Lung (tissue), 12 donors: ENCODE measurements around the gene CASP9. TPM values are rescaled to one million over a fixed set of nuclear protein-coding genes. Genes with fewer than 3 reads are reported as not detected.
"Not testable (repeated sequence)": the region's sequence is repeated elsewhere in the genome, so short reads cannot be mapped to it uniquely, and the experiment has no call there.

ENCODE experiments used
- ATAC-seq: fragments of 200-7000 bp; cut with Tn5 transposase; one replicate; pipeline ENCODE4 v1.9.1; 2020; ENCODE audit warnings: moderate number of reproducible peaks; ENCODE audit not compliant: insufficient read depth, low FRiP score
- DNase-seq, 3 donors: peaks; one replicate each; pipeline ENCODE4 v3.0.0-alpha.2; 2013 to 2017
- H3K27ac ChIP-seq, 2 donors: one replicate each; pipeline ENCODE4 v1.5.1; 2013; ENCODE audit warnings: mild to moderate bottlenecking in 2 of 2, moderate library complexity in 2 of 2, control low read depth in 1 of 2, inconsistent platforms in 1 of 2, low read depth in 1 of 2, low read length in 1 of 2
- H3K27me3 ChIP-seq, 3 donors: one replicate each; pipeline ENCODE4 v1.5.1; 2013; ENCODE audit warnings: low read length in 2 of 3; ENCODE audit not compliant: control insufficient read depth in 3 of 3, insufficient read depth in 3 of 3
- H3K36me3 ChIP-seq, 4 donors: one replicate each; pipeline ENCODE4 v1.5.1; 2013; ENCODE audit warnings: low read length in 4 of 4, mild to moderate bottlenecking in 1 of 4, moderate library complexity in 1 of 4; ENCODE audit not compliant: control insufficient read depth in 4 of 4, insufficient read depth in 4 of 4
- H3K4me1 ChIP-seq, 5 donors: one replicate each; pipeline ENCODE4 v1.5.1; 2013; ENCODE audit warnings: low read length in 5 of 5, mild to moderate bottlenecking in 2 of 5, moderate library complexity in 1 of 5; ENCODE audit not compliant: control insufficient read depth in 5 of 5, insufficient read depth in 5 of 5
- H3K4me3 ChIP-seq: one replicate; pipeline ENCODE4 v1.5.1; 2013; ENCODE audit warnings: mild to moderate bottlenecking, control low read depth, moderate library complexity
- H3K9ac ChIP-seq, 2 donors: one replicate each; pipeline ENCODE4 v1.5.1; 2013; ENCODE audit warnings: low read length in 2 of 2, control low read depth in 1 of 2; ENCODE audit not compliant: insufficient read depth in 1 of 2
- H3K9me3 ChIP-seq, 4 donors: one replicate each; pipeline ENCODE4 v1.5.1; 2013; ENCODE audit warnings: low read length in 3 of 4, mild to moderate bottlenecking in 1 of 4, moderate library complexity in 1 of 4; ENCODE audit not compliant: control insufficient read depth in 4 of 4, insufficient read depth in 3 of 4
- WGBS, 2 donors: extraction: QIAGEN DNeasy Blood & Tissue Kit; methylation state at CpG; one replicate each; pipeline ENCODE4 v1.1.7; 2013; 5-methylcytosine and 5-hydroxymethylcytosine counted together
- polyA plus RNA-seq, 2 donors: library from polyadenylated mRNA; stranded (reverse); fragments of 200-250 nt; gene quantifications; one replicate each; pipeline ENCODE4 v1.2.1, GENCODE V29; 2013
- total RNA-seq, 2 donors: library from RNA; depleted of rRNA in 1 of 2; stranded (reverse); fragments of >200 nt in 1 of 2; gene quantifications; one replicate each; pipeline ENCODE4 v1.2.1, GENCODE V29; 2014 to 2021
- TF ChIP-seq, protein P1 (sequence below): IDR thresholded peaks from 2 replicates; pipeline ENCODE4 v1.5.1; 2012; ENCODE audit warnings: mild to moderate bottlenecking; ENCODE audit errors: control extremely low read depth, extremely low read depth
- donor health status: control.
- donor health status: control.
- donor health status: Bipolar disorder and iron deficiency.
- donor health status: healthy.
- donor health status: DM: yes; HTN: yes; CAD: no.

Gene CASP9
- total and polyA plus RNA-seq, 4 donors, result 13.3 to 16.6 (median 13.8) TPM

DNA sequence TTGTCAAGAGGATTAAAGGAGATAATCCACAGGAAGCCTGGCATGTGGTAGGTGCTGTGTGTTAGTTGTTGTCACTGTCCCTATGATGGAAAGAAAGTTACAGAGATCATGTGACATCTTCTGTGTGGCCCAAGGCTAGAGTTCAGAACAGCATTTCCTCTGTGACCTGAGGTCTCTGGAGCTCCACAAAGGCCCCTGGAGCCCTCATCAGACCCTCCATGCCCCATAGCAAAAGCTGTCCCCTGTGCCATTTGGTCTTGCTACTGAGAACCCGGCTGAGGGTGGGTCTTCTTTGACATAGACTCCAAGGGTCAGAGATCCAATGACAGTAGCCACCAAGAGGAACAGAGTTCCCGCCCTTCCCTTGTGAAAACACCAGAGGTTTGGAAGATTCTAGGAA lies 40.0 kb downstream of the CASP9 start:
- H3K4me1 ChIP-seq, result no peaks in the 10 kb centered on the region
- no peak for DNase-seq
- TF ChIP-seq, protein P1, sequence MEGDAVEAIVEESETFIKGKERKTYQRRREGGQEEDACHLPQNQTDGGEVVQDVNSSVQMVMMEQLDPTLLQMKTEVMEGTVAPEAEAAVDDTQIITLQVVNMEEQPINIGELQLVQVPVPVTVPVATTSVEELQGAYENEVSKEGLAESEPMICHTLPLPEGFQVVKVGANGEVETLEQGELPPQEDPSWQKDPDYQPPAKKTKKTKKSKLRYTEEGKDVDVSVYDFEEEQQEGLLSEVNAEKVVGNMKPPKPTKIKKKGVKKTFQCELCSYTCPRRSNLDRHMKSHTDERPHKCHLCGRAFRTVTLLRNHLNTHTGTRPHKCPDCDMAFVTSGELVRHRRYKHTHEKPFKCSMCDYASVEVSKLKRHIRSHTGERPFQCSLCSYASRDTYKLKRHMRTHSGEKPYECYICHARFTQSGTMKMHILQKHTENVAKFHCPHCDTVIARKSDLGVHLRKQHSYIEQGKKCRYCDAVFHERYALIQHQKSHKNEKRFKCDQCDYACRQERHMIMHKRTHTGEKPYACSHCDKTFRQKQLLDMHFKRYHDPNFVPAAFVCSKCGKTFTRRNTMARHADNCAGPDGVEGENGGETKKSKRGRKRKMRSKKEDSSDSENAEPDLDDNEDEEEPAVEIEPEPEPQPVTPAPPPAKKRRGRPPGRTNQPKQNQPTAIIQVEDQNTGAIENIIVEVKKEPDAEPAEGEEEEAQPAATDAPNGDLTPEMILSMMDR, result no peak
- no peak for ATAC-seq
- H3K9me3 ChIP-seq, result no peaks in the 10 kb centered on the region
- no peak overlapping the region for H3K9ac ChIP-seq
- H3K27ac ChIP-seq, result no peak overlapping the region
- peaks cover 0 to 3% (median 2%) of the 10 kb centered on the region in 4 donors for H3K36me3 ChIP-seq
- no peaks in the 10 kb centered on the region for H3K27me3 ChIP-seq
- no peak overlapping the region for H3K4me3 ChIP-seq
- WGBS, 2 donors, result 88 to 90% methylated on average over 2 of the region's 2 CpGs

DNA sequence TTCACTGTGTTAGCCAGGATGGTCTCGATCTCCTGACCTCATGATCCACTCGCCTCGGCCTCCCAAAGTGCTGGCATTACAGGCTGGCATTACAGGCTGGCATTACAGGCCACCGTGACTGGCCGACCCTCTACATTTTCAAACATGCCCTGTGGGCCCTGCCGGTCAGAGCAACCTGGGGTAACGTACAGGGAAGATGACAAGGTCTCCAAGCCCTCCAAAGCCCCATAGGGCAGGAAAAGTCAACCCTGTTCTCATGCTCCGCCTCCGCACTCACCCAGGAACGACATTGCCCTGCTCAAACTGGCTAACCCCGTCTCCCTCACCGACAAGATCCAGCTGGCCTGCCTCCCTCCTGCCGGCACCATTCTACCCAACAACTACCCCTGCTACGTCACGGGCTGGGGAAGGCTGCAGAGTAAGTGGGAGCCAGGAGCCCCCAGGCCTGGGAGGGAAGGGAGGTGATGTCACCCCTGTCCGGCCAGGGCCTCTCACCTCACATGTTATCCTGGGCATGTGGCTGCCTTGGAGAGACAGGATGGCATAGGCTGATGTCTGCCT lies 41.0 kb downstream of the CASP9 start:
- not testable (repeated sequence) for H3K36me3 ChIP-seq, H3K4me1 ChIP-seq, H3K27ac ChIP-seq, H3K9me3 ChIP-seq, H3K4me3 ChIP-seq, H3K9ac ChIP-seq, DNase-seq, ATAC-seq, H3K27me3 ChIP-seq
- WGBS, 2 donors, result 85 to 88% methylated on average over 13 of the region's 16 CpGs

DNA sequence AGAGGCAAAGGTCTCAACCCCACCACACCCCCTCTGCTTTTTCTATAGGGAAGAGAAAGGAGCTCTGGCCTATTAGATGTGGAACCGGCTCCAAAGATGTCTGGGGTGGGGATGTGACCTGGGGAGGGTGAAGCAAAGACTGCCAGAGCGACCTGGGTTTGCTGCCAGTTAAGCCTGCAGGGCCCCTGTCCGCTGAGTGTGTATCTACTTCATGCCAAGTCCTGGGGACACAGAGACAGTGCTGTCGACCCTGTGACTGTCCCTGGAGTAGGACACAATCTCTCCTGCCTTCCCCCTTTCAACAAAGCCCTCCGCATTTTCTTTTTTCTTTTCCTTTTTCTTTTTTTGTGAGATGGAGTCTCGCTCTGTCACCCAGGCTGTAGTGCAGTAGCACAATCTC lies 41.6 kb downstream of the CASP9 start:
- H3K27me3 ChIP-seq, H3K4me1 ChIP-seq, H3K27ac ChIP-seq, DNase-seq, H3K4me3 ChIP-seq, ATAC-seq, H3K9me3 ChIP-seq, H3K36me3 ChIP-seq, H3K9ac ChIP-seq: not testable (repeated sequence)
- WGBS, 2 donors, result 84 to 93% methylated on average over 6 of the region's 6 CpGs

DNA sequence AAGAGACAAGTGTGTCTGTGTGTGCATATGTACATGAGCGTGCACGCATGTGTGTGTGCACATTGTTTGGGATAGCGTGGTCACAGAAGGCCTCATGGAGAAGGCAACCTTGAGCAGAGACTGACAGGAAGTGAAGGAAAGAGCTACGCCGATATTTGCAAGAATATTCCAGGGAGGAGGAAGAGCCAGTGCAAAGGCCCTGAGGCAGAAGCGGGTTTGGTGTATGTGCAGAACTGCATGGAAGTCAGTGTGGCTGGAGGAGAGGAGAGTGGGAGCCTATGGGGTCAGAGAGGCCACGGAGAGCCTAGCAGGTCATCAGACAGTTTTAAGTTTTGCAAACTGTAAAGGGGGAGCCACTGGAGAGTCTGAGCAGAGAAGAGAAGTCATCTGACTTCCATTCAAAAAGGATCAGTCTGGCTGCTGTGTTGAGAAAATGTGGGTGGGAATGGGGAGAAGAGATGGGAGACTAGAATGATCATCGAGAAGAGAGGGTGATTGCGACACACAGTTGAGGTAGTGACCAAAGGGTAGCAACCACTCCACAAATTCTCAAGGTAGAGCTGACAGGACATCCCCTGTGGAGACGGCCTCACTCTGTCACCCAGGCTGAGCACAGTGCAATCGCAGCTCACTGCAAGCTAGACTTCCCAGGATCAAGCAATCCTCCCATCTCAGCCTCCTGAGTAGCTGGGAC lies 44.2 kb downstream of the CASP9 start:
- peaks cover 0 to 21% (median 2%) of the 10 kb centered on the region in 5 donors for H3K4me1 ChIP-seq
- no peak for ATAC-seq
- TF ChIP-seq, protein P1, result no peak
- no peak overlapping the region for H3K4me3 ChIP-seq
- H3K9ac ChIP-seq, result no peak overlapping the region
- H3K36me3 ChIP-seq, result peaks cover 0 to 1% (median 0%) of the 10 kb centered on the region in 4 donors
- WGBS, 2 donors, result 91 to 94% methylated on average over 11 of the region's 11 CpGs
- no peak overlapping the region for H3K27ac ChIP-seq
- DNase-seq, result no peak
- H3K27me3 ChIP-seq, result no peaks in the 10 kb centered on the region
- no peaks in the 10 kb centered on the region for H3K9me3 ChIP-seq
